ENCODE results near the gene GALNTL6.

Gene GALNTL6

DNA sequence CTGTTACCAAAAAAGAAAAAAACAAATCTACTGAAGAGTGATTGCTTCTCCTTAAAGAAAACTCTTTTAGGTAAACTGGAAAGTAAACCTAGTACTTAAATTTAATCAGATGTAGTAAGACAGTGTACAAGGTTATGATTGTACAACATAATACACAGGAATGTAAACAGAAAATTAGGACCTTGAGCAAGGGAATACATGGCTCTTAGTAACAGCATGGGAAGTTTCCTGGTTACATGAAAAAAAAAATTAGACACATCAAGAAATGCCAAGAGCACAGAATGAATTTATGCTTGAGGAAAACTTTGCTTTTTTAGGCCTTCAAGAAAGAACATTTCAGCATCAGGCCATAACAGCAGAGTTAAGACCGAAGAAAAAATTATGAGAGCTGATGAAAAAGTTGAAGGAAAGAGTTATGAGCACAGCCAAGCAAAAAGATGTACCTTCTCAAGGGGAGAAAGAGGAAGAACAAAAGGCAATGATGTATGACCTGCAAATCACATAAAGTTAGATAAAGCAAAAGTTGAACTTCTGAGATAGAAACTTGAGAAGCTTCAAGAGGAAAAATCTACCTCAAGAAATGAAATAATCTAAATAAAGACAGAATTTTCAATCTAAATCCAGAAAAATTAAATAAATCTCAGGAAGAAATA, 311.6 kb downstream of the GALNTL6 start:
- DNase-seq (ENCODE audit: low spot score): no peak

DNA sequence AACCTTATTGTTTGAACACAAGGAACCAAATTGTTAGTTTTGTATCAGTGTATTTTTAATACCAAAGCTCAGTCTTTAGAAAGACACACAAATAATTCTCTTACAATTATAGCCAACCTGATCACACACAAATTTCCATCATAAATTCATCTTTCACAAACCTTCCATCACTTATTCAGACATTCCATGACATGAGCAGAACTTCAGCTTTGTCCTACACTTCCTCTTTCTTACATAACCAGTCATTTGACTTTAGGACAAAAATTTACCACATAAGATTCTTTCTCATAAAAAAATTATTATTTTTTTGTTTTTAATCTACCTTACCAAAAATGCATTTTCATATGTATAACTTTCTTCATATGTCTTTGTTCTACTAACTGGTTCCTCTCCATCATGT, 312.2 kb downstream of the GALNTL6 start:
- no peak for DNase-seq (ENCODE audit: low spot score)

DNA sequence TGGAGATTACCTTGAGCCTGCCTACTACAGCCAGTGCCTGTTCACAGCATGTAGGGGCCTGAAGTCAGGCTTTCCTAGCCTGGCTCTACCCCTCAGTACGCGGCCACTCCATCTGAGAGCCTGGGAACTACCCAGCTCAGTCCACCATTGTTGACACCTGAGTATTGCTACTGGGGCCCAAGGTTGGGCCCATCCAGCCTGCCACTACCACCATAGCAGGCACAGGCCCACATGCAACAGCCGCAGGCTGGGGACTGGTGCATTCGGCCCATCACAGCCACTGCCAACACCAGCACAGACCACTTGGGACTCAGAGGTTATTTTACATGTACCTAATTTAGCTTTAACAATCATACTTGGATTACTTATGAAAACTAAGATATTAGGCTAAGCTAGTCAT, 314.0 kb downstream of the GALNTL6 start:
- DNase-seq (ENCODE audit: low spot score): no peak

DNA sequence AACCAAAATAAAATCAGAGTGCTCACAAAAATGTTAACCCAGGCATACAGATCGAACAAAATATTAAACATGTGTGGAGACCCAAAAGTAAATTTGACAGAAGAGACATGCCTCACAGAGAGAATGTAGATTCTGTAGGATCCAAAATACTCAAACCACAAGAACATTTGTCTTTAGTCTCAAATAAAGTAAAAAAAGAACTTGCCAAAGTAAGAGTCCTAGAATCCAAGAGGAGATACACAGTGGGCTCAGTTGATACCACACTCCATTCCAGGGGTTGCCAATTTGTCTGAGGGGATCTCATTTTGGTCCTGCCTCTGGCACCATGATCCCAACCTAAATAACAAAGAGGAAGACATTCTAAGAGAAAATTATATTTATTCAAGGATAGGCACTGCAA, 316.4 kb downstream of the GALNTL6 start:
- DNase-seq (ENCODE audit: low spot score): no peak

DNA sequence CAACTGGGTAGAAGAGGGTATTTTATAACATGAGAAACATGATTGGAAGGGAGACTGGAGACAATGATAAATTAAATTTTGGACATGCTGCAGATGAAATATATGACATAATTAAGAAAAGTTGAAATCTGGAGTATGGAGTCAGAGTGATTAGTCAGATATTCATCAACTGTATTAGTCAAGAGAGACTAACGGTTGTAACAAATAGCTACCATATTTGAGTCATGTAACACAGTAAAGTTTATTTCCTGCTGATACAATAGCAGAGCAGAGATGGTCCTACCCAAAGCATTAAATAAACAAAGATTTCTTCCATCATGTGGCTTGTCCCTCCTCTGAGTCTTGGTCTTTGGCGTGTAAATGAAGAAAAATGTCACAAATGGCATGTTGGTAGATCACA, 321.3 kb downstream of the GALNTL6 start:
- no peak for DNase-seq (ENCODE audit: low spot score)

DNA sequence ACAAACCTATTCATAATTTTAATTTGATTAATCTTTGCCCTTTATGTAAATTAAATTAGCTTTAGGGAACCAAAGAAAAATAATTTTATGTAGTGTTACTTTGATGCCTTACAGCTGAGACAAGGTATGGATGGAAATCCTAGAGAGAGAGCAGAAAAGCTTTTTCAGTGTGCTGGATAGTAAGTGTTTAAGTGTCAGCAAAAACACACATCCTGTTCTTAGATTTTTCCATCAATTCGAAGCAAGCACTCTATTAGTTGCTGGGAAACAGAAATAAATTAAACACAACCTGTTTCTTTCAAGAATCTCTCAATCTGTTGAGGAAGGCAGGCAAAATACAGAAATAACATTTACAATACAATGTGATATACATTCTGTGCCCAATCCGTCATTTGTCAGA, 327.8 kb downstream of the GALNTL6 start:
- DNase-seq (ENCODE audit: low spot score): no peak

DNA sequence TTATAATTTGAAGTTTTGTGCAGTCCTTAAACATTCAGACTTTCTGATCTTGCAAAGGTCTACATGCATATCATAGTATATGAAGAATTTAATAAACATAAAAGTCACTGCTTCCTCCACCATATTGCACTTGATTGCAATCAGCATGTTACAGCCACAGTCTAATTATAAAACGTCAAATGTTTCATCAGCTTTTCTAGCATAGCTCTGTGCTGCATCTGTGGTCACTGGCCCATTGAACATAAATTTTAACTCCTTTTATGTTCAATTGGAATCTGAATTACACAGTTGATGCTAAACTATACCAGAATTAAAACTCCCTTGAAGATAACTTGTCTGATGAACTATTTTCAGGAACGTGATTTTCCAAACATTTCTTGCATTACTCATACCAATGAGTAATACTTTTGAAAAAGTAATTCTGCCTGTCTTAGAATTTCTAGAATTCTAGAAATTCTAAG, 329.1 kb downstream of the GALNTL6 start:
- no peak for DNase-seq (ENCODE audit: low spot score)

DNA sequence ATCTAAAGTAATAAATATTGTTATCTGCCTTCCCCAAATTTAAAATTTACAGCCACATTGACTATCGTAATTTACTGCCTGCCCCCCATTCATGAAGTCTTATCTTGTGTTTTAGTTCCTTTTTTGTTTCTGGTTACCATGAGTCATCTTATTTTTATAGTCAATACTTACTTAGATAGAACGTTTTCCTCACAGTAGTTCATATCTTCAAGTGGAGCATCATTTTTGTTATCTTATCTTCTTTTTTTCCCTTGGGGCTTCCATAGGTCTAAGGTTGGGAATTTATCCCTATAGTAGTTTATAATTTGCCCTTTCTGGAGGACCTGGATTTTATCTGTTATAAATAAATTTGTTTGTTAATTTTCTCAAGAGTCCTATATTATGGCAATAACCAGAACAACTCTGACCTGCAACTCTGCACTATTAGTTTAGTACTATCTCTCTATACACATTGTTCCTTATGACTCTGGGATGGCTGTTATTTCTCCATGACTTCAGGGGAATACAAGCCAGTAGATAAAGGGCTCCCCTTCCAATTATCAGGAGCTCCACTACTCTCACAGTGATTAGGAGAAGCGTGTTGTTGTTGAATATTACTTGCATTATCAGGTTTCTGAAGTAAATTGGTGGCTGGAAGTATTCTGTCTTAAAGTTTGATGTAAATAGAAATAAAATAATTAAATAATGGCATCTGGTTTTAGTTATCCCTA, 330.6 kb downstream of the GALNTL6 start:
- no peak for DNase-seq (ENCODE audit: low spot score)

DNA sequence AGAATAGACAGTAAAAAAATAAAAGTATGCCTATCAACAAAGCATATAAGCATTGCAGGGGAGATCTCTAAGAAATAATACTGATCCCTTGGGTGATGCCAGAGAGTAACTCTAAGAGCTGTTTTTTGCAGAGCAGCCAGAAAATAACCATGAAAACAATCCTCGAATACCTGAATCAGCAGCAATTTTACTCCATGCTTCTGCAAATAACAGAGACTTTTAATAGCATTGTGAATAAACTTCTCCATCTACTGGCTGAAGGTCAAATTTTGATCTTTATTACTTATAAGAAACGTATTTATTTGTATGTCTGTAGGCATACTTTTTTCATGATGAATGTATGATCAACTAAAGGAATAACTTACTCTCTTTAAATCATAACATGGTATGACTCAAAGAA, 334.5 kb downstream of the GALNTL6 start:
- no peak for DNase-seq (ENCODE audit: low spot score)

DNA sequence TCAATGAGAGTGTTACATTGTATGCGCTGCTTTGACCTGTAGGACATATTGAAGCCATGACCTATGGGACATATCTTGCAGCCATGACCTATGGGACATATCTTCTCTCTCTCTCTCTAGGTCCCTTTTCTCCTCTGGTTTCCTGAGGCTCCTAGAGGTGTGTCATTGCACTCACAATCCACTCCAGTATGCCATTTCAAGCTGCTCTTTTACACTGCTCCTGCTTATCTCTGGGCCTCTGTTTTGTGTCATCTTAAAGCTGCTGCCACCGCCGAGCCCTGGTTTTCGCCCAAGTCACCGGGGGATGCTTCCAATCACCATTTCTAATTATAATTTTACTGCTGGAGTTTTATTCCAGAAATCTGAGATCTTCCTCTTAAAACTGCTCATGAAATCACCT, 336.1 kb downstream of the GALNTL6 start:
- no peak for DNase-seq (ENCODE audit: low spot score)

DNA sequence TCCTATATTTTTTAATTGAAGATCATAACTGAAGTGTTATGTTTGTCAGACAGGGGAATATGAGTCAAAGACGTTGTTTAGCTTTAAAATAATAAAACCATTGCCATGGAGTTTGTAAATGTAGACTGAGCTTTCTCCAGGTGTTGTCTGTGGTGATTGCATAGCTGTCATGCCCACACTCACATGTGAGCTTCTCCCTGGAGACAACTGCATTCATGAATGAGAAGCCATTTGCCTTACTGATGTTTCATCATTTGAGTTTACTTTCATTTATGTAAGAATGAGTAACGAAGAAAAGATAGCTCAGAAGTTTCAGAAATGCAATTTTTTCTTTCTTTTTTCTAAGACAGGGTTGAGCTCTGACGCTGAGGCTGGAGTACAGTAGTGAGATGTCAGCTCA, 339.1 kb downstream of the GALNTL6 start:
- DNase-seq (ENCODE audit: low spot score): no peak

DNA sequence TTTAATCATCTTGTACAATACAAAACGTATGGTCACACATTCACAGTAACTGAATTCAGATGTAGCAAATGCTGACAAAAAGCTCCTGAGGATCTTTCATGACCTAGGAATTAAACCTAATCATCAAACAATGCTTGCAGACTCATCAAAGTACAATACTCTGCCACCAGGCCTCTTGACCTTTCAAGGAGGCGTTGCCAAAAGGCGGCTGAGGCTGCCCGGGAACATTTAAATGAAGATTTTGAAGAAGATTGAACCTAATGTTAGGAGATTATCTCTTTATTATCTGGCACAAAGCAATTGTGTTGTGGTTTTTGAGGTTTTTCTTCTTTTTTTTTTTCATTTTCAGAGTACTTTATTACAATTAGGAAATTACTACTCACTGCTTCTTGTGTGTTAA, 340.5 kb downstream of the GALNTL6 start:
- no peak for DNase-seq (ENCODE audit: low spot score)

DNA sequence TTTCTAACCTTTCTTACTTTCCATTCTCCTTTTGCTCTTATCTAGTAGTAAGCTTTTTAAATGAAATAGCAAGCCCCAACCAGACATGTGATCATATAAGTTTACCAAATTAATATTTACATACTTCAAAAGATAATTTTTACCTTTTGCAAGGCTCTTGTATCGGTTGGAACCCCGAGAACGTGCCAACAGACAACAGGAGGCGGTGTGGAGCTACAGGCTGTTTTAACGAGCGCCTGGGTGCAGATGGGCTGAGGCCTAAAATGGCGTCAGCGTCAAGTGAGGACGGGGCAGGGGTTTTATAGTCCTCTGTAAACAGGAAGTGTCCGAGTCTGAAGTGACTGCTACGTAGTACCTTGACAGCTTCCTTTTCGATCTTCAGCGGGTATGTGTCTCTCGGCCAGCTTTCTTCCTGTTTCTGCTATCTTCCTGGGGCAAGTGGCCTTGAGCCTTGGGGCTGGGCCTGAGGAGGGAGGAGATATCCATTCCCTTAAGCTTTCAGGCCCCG, 342.7 kb downstream of the GALNTL6 start:
- no peak for DNase-seq (ENCODE audit: low spot score)

DNA sequence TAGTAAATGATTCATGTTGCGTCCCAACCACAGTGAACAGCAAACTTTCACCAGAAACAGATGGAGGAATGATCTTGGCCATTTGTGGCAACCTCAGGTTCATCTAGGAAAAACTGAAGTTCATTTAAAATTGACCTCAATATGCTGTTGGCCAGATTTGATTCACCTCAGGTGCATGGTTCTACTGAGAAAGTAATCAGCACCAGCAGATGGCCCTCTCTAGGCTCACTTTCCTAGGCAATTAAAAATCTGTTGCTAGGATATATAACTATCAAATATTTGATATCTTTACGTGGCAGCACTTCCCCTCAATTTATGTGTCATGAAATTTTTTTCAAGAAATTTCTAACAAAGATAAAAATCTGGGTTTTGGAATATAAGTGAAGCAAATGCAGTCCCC, 344.7 kb downstream of the GALNTL6 start:
- DNase-seq (ENCODE audit: low spot score): no peak

DNA sequence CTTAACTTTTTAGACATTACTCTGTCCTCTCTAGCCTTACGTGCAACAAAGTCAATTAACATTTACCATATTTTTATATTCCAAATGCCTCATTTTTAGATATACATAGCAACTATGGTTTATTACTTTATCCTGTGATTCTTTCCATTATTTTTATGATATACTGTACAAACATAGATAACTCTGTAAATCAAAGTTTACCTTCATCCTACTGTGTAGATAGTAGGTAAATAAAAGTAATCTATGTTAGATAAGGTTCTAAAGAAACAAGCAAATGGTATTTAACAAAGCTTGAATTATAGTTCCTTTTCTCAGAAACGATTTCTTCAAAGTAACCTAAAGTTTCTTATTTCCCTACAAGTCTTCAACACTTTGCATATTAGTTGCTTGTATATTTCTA, 350.0 kb downstream of the GALNTL6 start:
- DNase-seq (ENCODE audit: low spot score): no peak

DNA sequence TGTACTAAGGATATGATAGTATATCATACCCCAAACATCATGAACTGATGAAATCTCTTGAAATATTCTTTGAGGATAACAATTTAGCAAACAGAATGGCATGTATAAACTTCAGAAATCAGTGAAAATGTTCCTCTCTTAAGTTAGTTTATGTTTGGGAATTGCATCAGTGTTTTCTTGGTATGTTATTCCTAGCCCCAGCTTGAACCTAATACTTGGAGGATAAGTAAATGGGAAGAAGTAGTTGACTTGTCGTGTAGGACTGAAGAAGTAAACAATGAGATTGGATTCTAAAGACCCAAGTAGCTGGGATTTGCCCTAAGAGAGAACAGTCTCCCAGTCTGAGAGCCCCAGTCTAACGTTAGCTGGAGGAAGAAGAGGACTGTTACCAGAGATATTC, 355.7 kb downstream of the GALNTL6 start:
- DNase-seq (ENCODE audit: low spot score): no peak

DNA sequence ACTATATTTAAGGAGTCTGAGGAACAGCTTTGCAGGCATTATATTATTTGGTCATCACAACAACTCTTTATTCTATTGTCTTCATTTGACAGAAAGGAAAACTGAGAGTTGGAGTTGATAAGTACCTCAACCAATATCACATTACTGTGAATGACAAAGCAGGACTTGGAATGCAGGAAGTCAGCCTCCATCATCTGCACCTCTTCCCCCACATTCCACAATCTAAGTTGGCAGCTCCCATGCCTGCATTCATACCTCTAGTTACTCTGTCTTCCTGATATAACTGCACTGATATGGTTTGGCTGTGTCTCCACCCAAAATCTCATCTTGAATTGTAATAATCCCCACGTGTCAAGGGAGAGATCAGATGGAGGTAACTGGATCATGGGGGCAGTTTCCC, 356.7 kb downstream of the GALNTL6 start:
- DNase-seq (ENCODE audit: low spot score): peak; percentile 20

DNA sequence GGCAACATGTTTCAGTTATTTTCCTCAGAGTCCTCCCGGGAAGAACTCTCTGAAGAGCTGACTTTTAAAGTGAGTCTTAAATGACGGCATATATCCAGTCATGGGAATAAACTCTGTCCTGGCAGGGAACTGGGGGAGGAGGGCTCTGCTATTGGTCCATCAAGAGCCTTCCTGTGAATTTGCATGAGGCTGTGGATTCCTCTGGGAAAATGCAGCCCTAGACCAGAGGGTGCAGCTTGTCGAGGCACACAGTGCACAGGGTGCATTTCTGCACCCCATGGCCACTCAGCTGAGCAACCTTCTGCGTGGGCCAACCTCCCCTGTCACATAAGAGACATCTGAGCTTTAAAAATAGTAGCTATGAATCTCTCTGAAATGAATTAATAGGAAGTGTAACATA, 360.0 kb downstream of the GALNTL6 start:
- peak; percentile 7 for DNase-seq (ENCODE audit: low spot score)

DNA sequence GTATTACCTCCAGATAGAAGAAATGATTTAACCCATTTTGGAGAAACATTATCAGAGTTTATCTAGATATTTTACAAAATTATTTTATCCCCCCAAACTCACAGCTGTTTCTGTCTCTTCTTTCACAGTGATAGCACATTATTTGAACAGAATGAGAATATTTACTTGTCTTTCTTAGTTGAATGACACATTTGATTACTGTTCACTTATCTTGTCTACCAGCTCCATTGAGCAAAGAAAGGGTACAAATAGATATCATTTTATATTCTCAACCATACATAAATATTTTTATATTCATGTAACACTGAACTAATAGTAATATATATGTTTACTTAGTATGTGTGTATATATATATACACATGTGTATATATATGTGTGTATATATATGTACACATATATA, 364.2 kb downstream of the GALNTL6 start:
- DNase-seq (ENCODE audit: low spot score): no peak

DNA sequence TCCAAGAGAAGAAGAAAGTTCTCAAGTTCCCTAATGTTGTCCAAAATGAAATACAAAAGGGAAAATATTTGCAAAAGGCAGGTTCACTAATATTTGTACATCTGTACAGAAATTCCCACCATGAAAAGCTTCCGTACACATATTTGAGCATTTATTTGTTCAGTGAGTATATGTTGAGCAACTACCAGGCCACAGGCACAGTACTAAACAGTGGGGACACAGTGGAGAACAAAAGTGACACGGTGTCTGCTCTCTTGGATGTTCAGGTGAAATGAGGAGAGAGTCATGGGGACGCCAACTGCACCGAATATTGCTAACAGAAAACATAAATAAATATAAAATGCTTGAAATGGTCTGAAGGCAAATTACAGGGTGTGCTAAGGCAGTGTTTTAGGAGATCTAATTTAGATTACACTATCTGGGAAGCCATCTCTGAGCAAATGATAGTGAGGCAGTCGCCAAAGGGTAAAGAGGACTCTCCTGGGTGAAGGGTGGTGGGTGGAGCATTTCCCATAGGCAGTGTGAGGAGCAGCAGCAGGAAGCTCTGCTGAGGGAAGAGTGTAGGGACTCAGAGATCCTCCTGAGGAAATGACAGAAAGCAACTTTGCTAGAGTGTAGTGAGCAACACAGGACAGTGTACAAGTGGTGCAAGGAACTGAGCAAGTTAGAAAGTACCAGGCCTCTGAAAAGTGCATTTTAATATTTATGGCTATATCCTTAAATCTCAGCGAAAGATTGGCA, 375.2 kb downstream of the GALNTL6 start:
- DNase-seq (ENCODE audit: low spot score): peak; percentile 6

DNA sequence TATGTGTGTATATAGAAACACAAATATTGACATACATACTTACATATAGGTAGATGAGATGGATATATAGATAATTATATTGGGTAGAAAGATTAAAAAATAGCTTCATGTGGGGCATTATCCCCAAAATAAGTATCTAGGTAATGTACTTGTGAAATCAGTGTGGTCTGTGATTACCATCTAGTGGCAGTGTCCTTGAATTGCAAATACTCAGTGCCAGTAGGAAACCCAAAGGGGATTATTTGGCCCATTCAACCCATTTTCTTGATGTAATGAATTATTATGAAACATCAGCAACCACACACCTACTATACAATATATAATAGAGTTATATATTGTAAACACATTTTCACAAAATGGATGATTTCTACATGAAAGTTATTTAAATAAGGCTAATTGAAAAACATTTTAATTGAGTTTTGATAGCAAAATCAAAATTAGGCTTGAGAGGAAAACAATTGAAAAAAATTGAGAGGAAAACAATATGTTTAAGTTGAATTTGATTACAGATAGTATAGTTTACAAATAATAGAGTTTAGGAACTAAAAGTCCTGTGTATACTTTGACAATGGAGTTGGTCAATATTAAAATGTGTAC, 389.4 kb downstream of the GALNTL6 start:
- DNase-seq (ENCODE audit: low spot score): peak; percentile 54

DNA sequence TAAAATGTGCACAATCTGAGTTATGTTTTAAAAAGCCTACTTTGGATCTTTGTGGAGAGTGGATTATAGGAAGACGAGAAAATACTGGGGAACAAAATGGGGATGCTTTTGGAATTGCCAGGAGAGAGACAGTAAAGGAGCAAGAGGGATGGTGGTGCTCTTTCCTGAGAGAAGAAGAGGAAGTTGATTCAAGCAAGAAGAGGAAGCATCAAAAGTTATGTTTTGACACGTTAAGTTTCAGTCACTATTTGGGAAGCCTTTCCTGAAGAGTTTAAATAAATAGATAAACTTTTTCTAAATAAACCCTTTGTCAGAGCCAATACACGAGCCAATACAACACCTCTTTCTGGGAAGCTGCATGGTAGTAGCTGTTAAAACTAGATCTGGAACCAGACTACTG, 394.1 kb downstream of the GALNTL6 start:
- DNase-seq (ENCODE audit: low spot score): no peak

DNA sequence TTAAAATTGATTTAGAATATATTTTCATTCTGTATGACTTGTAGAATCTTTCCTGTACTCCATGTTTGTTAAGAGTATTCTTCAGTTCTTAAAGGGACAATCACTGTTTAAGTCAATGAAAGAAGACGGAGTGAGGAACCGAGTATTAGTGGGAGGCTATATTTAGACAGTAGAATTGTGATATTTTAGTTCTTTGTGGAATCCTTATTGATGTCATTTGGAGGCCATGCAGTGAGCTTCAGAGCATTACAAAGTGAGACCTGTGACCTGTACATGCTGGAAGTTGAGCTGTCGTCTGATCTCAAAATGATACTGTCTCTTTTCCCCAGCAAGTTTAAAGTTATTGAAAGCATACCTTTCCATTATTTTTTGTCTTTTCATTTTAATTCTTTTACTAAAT, 394.7 kb downstream of the GALNTL6 start:
- no peak for DNase-seq (ENCODE audit: low spot score)

All from iPS-NIHi11 (cell line).